AG09319 (cell line): ENCODE measurements around the gene GPM6B.

Source experiments
- DNase-seq: peaks from one replicate; pipeline ENCODE4 v3.0.0-alpha.2; 2010; ENCODE audit warnings: low read depth; ENCODE audit errors: extremely low read depth
- TF ChIP-seq, protein P1 (sequence below): IDR thresholded peaks from 2 replicates; pipeline ENCODE4 v1.5.1; 2011; ENCODE audit warnings: low read depth, mild to moderate bottlenecking, inconsistent platforms, low read length, moderate library complexity

GPM6B gene

DNA sequence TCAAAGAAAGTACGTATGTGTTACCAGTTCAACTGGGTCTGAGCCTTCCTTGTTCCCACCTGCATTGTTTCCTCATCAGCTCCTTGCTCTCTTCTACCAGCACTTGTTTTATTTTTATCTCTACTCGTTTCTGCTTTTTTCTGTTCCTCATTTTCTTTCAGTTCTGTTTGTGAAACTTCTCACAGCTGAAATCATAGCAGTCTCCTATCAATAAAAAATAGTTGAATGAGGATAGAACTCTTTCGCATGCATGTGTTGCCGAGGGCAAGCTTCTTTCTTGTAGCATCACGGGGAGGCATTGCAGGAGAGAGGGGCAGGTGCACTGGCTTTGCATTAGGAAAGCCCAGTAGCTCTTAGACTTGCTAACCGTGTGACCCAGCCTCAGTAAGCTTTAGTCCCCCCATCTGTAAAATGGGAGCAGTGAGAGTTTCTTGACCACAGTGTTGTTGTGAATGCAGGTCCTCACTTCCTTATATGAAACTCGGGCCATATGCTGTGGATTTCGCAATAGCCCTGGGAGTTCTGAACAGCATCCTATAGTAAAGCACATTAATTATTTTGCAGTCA is 57.7 kb downstream of the GPM6B start:
- DNase-seq: no peak
- TF ChIP-seq, protein P1, sequence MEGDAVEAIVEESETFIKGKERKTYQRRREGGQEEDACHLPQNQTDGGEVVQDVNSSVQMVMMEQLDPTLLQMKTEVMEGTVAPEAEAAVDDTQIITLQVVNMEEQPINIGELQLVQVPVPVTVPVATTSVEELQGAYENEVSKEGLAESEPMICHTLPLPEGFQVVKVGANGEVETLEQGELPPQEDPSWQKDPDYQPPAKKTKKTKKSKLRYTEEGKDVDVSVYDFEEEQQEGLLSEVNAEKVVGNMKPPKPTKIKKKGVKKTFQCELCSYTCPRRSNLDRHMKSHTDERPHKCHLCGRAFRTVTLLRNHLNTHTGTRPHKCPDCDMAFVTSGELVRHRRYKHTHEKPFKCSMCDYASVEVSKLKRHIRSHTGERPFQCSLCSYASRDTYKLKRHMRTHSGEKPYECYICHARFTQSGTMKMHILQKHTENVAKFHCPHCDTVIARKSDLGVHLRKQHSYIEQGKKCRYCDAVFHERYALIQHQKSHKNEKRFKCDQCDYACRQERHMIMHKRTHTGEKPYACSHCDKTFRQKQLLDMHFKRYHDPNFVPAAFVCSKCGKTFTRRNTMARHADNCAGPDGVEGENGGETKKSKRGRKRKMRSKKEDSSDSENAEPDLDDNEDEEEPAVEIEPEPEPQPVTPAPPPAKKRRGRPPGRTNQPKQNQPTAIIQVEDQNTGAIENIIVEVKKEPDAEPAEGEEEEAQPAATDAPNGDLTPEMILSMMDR: no peak

DNA sequence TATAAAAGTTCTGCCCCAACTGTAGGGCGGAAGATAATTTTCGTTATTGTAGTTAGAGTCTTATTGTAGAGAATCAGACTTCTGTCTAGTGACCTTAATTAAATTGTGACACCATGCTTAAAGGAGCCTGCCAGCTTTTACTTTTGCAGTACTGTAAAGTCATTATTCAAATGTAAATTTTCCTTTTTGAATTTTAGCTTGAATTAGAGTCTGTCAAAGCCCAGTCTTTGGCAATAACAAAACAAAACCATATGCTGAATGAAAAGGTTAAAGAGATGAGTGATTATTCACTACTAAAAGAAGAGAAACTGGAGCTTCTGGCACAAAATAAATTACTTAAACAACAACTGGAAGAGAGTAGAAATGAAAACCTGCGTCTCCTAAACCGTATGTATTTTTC is 60.5 kb downstream of the GPM6B start:
- TF ChIP-seq, protein P1: no peak

DNA sequence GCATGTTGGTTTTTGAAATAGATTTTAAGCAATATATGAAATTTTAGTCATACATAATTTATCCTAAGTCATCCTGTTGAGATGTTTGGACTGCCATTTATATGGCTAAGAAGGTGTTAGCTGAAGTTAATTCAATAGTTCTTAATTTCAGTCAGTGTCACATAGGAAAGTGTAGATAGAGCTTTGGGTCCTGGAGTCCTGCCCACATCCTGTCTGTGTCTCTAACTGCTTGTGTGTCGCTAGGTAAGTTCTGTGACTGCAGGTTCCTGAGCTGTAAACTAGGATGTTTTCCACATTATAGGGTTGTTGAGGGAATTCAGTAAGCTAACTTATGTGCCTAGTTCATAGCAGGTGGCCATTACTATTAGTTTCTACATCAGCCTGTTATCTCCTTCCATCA is 61.6 kb downstream of the GPM6B start:
- TF ChIP-seq, protein P1: no peak

More for the DNA sequence above, 60.5 kb downstream of the GPM6B start:
- no peak for DNase-seq

DNA sequence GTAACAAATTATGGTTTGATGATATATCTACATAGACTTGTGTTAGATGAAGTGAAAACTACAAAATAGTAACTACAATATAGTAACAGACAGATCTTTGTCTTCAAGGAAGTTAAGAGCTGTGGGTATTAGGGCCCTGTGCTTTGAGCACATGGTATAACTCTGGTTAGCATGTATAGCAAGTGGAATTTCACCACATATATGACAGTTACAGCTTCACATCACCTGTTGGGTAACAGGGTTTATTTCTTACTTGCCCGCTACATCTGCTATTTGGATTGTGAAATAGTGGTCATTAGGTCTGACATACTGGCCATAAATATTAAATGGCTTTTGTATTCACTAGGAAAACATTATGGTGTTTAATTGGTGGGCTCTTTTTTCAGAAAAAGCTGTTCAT is 62.1 kb downstream of the GPM6B start:
- TF ChIP-seq, protein P1: no peak
- no peak for DNase-seq

More for the DNA sequence above, 61.6 kb downstream of the GPM6B start:
- no peak for DNase-seq

DNA sequence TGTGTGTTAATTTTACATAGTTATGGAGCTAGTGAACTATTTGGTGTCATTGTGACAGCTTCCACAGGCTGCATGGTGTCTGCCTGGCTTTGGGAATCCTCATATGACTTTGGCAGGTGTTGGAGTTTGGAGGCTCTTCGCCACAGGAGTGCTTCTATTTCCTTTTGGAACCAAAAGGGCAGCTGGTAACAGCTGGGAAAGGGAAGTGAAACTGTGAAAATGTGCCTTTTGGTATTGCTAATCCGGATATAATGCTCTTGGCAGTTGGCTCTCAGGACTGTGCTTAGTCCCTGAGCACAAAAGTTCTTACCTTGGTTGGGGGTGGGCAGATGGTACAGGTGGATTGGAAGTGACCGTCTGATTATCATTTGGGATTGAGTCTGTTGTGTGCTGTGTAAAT is 64.2 kb downstream of the GPM6B start:
- DNase-seq: no peak
- TF ChIP-seq, protein P1: no peak

DNA sequence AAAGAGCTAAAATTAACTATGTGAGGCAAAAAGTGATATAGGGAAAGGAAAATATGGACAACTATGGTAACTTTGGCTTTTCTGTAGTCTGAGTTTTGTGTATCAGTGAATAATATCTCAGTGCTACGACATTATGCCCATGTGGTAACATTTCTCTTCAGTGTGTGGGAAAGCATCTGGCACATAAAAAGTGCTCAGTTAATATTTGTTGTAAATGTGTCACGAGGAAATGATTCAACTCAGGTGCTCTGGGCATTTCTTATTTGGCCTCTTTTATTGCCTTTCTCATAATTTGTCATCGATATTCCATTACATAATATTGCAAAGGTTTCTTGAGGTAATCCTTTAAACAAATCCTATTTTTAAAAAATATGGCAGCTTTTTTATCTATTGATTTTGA is 64.8 kb downstream of the GPM6B start:
- DNase-seq: no peak
- TF ChIP-seq, protein P1: no peak

DNA sequence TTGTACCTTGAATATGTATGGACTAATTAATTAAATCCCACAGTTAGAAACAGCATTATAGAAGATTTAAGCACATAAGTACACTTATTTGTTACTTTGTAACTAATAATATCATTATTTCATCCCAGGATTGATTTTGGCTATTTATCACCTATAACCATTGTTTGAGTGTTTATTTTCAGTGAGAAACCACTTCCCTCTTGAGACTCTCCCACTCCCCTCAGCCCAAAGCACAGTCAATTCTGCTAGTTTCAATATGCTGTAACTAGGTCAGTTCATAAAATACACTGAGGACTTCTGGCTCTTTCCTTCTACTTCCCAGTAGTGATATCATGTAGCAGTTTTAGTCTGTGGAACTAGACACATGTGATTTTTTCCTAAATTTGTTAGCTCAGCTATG is 66.1 kb downstream of the GPM6B start:
- DNase-seq: no peak
- TF ChIP-seq, protein P1: no peak
